ENCODE results near the gene ACOX3. TPM values are rescaled to one million over a fixed set of nuclear protein-coding genes. Genes with fewer than 3 reads are reported as not detected.

The ACOX3 gene
- total RNA-seq, 1 experiment from 2014 or later = 17.9 TPM

GRCh38 chr4:8373973-8374545 lies 66.5 kb downstream of the ACOX3 start:
- CTCF ChIA-PET = no interaction called here
- Mint-ChIP-seq H3K9me3 (ENCODE audit: unreplicated experiment) (no peaks in the 10 kb centered on the region), H3K36me3 (ENCODE audit: insufficient read depth, unreplicated experiment) (no peaks in the 10 kb centered on the region), H3K4me3 (ENCODE audit: unreplicated experiment) (no peak overlapping the region), H3K4me1 (ENCODE audit: insufficient read depth, unreplicated experiment) (no peaks in the 10 kb centered on the region), H3K27me3 (ENCODE audit: insufficient read depth, unreplicated experiment) (no peaks in the 10 kb centered on the region), H3K27ac (ENCODE audit: low read depth, unreplicated experiment) (no peak overlapping the region)
- BruUV-seq (replicated peaks) = no TSS peak
- intact Hi-C loops (cut with micrococcal nuclease) = no loop called here
- no peak for DNase-seq (ENCODE audit: unreplicated experiment)
- TF ChIP-seq CTCF (IDR thresholded peaks at IDR 0.05; ENCODE audit: unreplicated experiment) = no peak
- POLR2A ChIA-PET = no interaction called here

DNA sequence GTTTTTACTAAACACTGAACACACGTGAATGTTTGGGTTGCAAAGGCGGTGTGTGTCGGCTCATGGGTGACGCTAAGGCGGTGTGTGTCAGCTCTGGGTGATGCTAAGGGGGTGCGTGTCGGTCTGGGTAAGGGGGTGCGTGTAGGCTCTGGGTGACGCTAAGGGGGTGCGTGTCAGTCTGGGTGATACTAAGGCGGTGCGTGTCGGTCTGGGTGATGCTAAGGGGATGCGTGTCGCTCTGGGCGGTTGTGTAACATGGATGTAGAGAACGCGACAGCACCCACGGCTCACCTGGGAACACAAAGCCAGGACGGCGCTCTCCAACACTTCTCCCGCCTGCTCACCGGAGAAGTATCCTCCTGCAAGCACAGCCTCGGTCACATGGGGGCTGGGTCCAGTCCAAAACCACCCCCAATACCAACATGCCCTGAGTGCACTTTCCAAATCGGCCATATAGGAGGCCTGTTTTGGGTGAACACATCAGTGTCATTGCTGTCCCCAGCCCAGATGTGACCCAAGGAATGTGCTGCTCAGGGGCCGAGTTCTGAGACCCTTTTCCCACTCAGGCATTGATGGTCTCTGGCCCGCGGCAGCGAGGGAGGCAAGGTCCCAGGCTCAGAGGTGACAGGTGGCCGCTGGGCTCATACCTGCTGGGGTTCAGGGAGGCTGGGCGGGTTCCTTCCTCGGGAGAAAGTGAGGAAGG lies 67.1 kb downstream of the ACOX3 start:
- DNase-seq (ENCODE audit: unreplicated experiment) = no peak
- ChIA-PET CTCF (no interaction called here), POLR2A (no interaction called here)
- Mint-ChIP-seq H3K27me3 (ENCODE audit: insufficient read depth, unreplicated experiment) (no peaks in the 10 kb centered on the region), H3K4me1 (ENCODE audit: insufficient read depth, unreplicated experiment) (no peaks in the 10 kb centered on the region), H3K27ac (ENCODE audit: low read depth, unreplicated experiment) (no peak overlapping the region), H3K9me3 (ENCODE audit: unreplicated experiment) (no peaks in the 10 kb centered on the region), H3K4me3 (ENCODE audit: unreplicated experiment) (no peak overlapping the region), H3K36me3 (ENCODE audit: insufficient read depth, unreplicated experiment) (no peaks in the 10 kb centered on the region)
- intact Hi-C loops (cut with micrococcal nuclease) = no loop called here
- TF ChIP-seq CTCF (IDR thresholded peaks at IDR 0.05; ENCODE audit: unreplicated experiment) = no peak
- no TSS peak for BruUV-seq (replicated peaks)

DNA sequence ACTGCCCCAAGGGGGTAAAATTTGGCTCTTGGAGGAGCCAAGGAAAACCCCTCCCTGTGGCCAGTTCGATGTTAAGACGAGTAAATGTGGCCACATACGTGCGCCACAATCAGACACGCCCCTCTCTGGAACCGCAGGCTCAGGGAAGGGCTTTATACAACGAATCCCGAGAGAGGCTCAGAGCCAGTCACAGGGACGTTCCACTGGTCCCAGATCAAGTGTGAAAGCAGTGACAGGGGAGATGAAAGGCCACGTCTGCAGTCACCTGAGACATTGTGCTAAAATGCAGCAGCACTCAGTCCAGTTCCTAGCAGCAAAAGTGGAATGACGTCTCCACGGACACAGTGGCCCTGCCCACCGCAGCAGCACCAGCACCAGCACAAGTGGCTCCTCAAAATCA lies 68.0 kb downstream of the ACOX3 start:
- POLR2A ChIA-PET = no interaction called here
- no TSS peak for BruUV-seq (replicated peaks)
- DNase-seq (ENCODE audit: unreplicated experiment) = no peak

GRCh38 chr4:8371596-8371995 lies 68.9 kb downstream of the ACOX3 start:
- Mint-ChIP-seq H3K27me3 (ENCODE audit: insufficient read depth, unreplicated experiment) (no peaks in the 10 kb centered on the region), H3K9me3 (ENCODE audit: unreplicated experiment) (no peaks in the 10 kb centered on the region), H3K4me3 (ENCODE audit: unreplicated experiment) (no peak overlapping the region), H3K36me3 (ENCODE audit: insufficient read depth, unreplicated experiment) (peaks cover 6% of the 10 kb centered on the region), H3K27ac (ENCODE audit: low read depth, unreplicated experiment) (no peak overlapping the region), H3K4me1 (ENCODE audit: insufficient read depth, unreplicated experiment) (no peaks in the 10 kb centered on the region)
- no TSS peak for BruUV-seq (replicated peaks)
- ChIA-PET POLR2A (no interaction called here), CTCF (no interaction called here)
- no peak for TF ChIP-seq CTCF (IDR thresholded peaks at IDR 0.05; ENCODE audit: unreplicated experiment)
- DNase-seq (ENCODE audit: unreplicated experiment) = no peak
- intact Hi-C loops (cut with micrococcal nuclease) = no loop called here

More for the DNA sequence above, 68.0 kb downstream of the ACOX3 start:
- H3K4me1 Mint-ChIP-seq (ENCODE audit: insufficient read depth, unreplicated experiment) = no peaks in the 10 kb centered on the region
- CTCF ChIA-PET = interaction anchor here (0.7 kb wide), 1 partner anchor 8 kb away, joined by 3 read pairs; no protein-coding TSS in a partner anchor
- H3K4me3 Mint-ChIP-seq (ENCODE audit: unreplicated experiment) = no peak overlapping the region
- no peaks in the 10 kb centered on the region for H3K36me3 Mint-ChIP-seq (ENCODE audit: insufficient read depth, unreplicated experiment)
- H3K27me3 Mint-ChIP-seq (ENCODE audit: insufficient read depth, unreplicated experiment) = no peaks in the 10 kb centered on the region
- no peak for TF ChIP-seq CTCF (IDR thresholded peaks at IDR 0.05; ENCODE audit: unreplicated experiment)
- H3K9me3 Mint-ChIP-seq (ENCODE audit: unreplicated experiment) = no peaks in the 10 kb centered on the region
- intact Hi-C loops (cut with micrococcal nuclease) = no loop called here
- H3K27ac Mint-ChIP-seq (ENCODE audit: low read depth, unreplicated experiment) = no peak overlapping the region

All from MCF 10A (cell line).